DND-41 (cell line): ENCODE data around the gene ATF7IP.

ENCODE experiments used
- EZH2 ChIP-seq: IDR thresholded peaks from 3 replicates; pipeline ENCODE4 v1.6.1; 2012; ENCODE audit warnings: borderline replicate concordance, low read depth, mild to moderate bottlenecking, moderate library complexity, low read length, inconsistent platforms; ENCODE audit not compliant: severe bottlenecking
- TF ChIP-seq, protein P1 (sequence below): IDR thresholded peaks from 2 replicates; pipeline ENCODE4 v1.5.1; 2012; ENCODE audit warnings: borderline replicate concordance, low read length, moderate library complexity, mild to moderate bottlenecking; ENCODE audit not compliant: poor library complexity, severe bottlenecking; ENCODE audit errors: extremely low read depth

DNA sequence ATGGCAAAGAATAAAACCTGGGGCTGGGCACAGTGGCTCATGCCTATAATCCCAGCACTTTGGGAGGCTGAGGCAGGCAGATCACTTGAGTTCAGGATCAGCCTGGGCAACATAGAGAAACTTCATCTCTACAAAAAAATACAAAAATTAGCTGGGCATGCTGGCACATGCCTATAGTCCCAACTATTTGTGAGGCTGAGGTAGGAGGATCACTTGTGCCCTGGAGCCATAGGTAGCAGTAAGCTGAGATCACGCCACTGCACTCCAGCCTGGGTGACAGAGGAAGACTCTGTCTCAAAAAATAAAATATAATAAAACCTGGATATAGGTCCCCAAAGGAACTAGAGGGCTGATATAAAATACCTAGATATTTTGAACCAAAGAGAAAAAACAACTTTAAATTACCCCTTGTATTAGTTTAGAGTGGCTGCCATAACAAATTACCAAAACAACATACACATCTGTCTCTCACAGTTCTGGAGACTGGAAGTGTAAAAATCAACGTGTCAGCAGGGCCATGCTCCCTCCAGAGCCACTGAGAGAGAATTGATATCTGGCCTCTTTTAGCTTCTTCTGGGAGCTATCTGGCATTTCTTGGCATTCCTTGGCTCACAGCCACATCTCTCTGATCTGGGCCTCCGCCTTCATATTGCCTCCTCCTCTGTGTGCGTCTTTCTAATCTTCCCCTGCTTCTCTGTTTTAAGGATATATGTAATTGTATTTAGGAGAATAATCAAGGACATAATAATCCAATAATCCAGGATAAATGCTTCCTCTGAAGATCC lies 47.9 kb upstream of the ATF7IP start:
- TF ChIP-seq, protein P1, sequence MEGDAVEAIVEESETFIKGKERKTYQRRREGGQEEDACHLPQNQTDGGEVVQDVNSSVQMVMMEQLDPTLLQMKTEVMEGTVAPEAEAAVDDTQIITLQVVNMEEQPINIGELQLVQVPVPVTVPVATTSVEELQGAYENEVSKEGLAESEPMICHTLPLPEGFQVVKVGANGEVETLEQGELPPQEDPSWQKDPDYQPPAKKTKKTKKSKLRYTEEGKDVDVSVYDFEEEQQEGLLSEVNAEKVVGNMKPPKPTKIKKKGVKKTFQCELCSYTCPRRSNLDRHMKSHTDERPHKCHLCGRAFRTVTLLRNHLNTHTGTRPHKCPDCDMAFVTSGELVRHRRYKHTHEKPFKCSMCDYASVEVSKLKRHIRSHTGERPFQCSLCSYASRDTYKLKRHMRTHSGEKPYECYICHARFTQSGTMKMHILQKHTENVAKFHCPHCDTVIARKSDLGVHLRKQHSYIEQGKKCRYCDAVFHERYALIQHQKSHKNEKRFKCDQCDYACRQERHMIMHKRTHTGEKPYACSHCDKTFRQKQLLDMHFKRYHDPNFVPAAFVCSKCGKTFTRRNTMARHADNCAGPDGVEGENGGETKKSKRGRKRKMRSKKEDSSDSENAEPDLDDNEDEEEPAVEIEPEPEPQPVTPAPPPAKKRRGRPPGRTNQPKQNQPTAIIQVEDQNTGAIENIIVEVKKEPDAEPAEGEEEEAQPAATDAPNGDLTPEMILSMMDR: no peak
- no peak for TF ChIP-seq EZH2
